GM10847 (cell line): ENCODE measurements around the gene PDE4D.

ENCODE experiments used
- POLR2A ChIP-seq: IDR thresholded peaks from 2 replicates; pipeline ENCODE4 v1.6.1; 2011; ENCODE audit not compliant: insufficient read length; ENCODE audit errors: extremely low read depth

PDE4D gene

DNA sequence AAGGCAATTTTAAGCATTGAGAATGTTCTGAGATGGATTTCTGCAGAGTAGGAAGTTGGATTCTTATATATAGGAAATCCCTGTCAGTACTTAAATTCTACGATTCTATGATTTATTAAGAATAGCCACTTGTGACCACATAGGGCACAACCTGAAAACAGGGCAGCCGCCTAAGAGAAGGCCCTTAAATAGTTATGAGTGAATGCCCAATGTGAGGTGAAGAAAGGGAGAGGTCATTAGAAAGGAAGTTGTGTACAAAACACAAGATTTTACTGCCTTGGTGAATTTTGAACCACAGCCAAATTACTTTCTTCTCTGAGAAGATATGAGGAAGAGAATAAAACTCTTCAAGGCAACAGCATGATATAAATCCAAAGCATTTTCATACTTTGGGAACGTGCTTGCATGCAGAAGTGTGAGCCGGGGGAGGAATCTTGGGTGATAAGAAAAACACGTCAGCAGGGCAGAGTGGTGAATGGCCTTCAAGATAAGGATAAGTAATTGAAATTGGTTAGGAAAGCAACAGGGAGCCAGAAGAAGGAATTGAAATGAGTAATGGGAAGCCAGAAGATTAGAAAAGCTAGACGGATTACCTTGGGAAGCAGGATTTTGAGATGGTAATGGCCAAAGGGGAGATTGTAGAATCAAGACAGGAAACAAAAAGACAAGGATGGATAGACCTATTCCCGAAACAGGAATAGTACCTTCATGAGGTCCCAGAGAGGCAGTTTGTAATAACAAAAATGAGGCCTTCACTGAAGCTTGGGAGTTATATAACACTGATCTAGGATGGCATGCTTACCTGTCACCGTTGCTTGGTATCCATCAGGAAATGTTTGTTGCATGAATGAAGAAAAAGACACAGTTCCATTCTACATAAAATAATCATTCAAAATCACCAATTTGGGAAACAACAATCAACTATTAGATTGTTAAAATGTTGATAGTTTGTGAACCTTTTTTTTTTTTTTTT, 244.3 kb downstream of the PDE4D start:
- TF ChIP-seq POLR2A, result no peak

DNA sequence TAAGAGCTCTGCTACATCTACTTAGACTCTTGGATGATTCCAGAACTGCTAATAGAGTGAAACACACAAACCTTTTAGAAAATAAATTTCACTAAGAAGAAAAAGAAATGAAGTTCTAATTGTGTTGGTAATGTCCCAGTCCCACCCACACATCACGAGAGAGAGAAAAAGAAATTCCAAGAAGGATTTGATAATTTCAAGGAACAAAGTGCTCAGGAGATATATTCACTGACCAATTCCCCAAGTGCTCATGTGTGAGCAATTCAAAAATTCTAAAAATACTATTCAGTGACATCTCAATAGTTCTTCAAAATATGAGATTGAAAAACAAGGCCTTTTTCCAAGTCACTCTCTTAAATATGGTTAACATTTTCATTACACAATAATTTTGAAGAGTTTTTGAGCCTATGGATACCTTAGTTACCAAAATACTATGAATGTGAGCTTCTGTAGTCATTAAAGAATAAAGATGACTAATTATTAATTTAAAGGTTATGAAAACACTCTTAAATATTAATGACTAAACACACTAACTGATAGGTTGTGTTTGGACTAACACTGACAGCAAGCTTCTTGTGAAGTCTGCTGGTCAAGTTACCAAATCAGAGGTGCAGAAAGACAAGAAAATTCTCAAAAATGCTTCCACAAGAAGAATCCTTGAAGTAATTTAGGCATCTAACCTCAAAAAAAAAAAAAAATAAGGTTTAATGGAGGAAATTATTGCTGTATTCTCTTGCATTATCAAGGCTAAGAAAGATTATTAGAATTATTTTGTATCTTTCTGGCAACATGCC, 245.3 kb downstream of the PDE4D start:
- no peak for TF ChIP-seq POLR2A

DNA sequence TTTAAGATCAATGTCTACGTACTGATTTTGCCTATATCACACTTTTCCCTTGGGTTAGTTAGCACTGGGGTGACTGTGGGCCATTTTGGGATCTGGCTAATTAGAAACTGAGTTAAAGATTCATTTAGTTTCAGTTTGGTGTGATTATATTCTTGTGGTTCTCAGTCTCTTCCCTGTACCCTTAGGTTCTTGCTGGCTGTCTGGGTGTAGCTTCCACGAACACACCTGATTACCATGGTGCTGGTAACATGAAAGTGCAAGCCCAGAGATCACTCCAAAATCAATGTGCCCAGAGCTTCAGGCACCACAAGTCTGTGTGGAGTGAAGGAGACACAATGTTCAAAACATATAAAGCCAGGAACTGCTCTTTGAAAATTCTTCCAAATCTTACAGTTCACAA, 248.1 kb downstream of the PDE4D start:
- TF ChIP-seq POLR2A, result no peak

DNA sequence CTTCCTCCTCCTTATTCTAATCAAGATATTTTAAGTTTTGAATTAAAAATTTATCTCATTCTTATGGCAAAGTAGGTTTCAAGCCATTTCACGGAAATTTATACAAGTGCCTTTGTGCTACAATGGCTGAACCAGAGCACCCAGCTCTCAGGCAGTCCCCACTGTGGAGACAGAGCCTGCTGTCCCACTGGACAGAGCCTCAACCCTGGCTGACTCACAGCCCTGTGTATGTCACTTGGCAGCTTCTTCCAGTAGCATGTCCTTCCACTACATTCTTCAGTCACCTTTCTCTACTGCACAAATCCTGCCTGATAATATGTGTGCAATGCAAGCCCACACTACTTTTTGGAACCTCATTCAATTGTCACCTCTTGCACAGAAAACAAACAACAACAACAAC, 253.1 kb downstream of the PDE4D start:
- no peak for TF ChIP-seq POLR2A

DNA sequence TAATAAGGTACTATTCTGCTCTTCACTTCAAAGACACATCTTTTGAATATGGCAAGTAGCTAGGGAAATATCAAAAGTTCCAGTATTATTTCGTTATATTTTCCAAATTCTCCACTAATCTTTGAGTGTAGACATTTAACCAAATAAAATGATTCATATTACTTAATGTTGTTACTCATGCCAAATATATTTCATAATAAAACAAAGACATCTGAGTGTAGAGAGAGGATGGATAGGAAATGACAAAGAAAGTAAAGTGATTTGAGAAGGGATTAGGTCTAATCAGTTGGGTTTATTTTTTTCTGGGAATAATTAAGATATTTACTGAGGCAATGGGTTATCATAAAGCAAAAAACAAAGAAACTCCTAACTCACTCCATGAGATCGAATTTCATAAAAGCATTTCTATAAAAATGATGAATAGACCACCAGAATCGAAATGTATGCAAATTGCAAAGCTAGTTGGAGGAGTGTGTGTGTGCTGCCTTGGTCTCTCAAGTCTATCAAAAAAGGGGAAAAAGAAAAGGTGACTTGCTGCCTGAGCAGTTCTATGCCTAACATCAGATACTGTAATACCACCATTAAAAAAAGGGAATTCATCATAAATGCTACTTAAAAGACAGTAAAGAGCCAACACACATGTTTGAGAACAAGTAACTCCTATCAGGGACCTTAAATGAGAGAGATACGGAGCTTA, 255.5 kb downstream of the PDE4D start:
- TF ChIP-seq POLR2A, result no peak

DNA sequence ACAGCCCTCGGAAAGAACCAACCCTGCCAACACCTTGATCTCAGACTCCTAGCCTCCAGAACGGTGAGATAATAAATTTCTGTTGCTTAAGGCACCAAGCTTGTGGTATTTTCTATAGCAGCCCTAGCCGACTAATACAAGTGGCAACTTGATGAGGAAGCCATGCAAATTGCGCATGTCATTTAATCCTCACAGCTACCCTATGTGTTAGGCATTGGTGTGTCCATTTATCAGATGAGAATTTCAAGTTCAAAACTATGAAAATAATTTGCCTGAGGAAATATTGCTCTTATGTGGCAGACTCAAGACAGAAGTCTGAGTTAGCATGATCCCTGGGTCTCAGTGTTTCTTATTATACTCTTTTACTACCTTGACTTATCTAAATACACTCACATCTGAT, 264.0 kb downstream of the PDE4D start:
- TF ChIP-seq POLR2A, result no peak

DNA sequence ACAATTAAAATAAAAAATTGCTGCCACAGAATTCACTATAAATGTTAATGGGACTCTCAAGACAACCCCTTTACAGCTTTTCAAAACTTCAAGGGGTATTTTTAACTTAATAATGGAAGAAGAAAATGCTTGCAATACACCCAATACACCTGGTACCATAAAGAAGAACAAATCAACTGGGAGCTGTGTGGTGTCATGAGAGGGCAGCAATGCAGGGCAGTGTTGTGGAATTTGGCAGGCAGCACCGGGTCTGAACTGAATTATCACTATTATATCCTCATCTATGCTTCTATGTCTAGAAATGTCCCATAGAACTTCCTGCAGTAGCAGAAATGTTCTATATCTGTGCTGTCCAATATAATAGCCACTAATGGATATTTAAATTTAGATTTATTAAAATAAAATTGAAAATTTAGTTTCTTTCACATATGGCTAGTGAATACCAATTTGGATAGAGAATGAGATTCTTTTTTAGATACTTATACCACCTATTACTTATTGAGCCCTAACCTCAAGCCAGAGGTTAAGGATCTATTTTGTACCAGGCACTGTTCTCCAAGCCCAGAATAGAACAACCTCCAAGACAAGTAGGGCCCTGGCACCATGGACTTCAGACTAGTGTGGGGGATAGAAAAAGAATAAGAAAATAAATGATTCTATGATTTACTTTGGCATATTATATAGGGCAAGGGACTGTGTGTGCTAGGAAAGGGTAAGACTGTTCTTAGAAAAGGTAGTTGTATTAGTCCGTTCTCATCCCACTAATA, 265.3 kb downstream of the PDE4D start:
- TF ChIP-seq POLR2A, result no peak

DNA sequence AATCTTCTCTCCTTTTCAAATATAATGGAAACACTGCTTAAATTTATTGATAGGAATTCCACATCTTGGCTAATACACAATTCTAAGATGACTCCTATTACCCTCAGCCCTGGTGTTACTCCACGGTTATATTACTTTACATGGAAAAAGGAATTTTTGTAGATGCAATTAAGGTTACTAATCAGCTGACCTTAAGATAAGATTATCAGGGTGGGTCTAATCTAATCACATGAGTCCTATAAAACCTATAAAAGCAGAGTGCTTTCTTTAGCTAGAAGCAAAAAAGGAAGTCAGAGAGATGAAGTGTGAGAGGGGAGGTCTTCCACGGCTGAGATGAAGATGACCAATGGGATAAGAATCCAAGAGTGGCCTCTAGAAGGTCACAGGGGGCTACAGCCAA, 268.6 kb downstream of the PDE4D start:
- no peak for TF ChIP-seq POLR2A

DNA sequence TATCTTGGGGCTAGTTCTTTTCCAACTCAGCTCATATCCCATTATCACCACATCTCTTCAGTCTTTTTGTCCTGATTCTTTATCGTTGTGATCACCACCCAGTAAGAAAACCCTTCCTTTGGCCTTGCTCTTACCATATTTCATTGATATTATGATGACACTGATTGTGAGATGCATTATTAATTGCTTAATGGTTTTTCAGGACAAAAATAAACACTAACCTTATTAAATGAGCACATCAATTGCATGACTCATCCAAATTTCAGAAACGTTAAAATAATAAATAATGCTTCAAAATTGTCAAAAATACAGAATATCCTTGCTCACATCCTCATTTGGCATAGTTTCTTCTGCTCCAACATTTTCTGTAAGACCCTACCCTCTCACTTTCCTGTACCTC, 270.7 kb downstream of the PDE4D start:
- TF ChIP-seq POLR2A, result no peak

DNA sequence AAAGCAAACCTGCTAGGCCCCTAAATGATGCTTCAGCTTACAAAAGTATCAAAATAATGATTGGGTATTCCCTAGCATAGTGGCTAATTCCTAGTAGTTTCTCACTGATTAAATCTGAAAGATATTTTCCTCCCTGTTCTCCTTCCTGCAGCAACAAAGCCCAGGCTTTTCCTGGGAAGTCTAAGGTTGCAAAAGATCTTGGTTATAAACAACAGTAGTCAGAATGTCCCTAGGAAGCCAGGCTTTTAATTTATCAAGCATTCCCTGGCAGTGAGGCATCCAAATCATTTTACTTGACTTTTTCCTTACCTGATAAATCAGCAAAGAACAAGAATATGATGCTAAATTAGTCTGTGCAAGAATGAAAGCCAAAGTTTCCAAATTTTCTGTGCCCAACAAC, 272.0 kb downstream of the PDE4D start:
- TF ChIP-seq POLR2A, result no peak

DNA sequence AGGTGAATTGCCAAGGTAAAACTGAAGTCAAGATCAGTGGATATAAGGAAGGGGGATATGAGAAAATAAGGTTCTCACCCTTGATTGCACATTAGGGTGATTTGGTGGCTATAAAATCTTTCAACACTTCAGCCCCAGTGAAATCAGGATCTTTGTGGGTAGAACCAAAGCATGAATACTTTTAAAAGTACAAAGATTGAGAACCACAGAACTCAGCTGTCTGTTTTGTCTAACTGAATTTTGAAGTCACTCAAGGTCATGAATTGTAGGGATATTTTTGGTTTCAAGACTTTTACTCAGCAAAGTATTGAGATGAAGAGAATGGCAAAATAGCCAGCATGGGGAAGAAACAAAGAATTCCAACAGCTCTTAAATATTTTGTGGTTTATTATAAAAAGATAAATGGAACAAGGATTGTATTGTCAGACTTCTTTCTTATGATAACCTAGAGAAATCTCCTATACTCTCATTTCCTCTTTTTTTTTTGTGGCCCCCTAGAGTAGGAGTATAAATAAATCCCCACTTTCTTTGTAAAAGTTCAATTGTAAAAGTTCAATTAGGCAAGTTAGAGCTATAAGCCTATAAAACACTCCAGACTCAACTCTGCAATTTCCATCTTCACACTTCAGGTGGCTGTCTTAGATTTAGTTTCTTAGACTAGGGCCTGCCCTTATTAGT, 272.9 kb downstream of the PDE4D start:
- TF ChIP-seq POLR2A, result no peak

DNA sequence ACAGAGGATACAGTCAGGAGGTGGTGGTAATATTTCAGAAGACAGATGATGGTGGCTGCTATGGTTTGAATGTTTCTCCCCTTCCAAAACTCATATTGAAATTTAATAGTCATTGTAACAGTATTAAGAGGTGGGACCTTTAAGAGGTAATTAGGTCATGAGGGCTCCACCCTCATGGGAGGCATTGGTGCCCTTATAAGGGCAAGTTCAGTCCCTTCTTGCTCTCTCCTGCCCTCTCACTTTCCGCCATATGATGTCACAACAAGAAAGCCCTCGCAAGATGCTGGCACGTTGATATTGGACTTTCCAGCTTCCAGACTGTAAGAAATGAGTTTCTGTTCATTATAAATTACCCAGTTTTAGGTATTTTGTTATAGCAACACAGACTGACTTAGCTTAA, 274.9 kb downstream of the PDE4D start:
- no peak for TF ChIP-seq POLR2A

DNA sequence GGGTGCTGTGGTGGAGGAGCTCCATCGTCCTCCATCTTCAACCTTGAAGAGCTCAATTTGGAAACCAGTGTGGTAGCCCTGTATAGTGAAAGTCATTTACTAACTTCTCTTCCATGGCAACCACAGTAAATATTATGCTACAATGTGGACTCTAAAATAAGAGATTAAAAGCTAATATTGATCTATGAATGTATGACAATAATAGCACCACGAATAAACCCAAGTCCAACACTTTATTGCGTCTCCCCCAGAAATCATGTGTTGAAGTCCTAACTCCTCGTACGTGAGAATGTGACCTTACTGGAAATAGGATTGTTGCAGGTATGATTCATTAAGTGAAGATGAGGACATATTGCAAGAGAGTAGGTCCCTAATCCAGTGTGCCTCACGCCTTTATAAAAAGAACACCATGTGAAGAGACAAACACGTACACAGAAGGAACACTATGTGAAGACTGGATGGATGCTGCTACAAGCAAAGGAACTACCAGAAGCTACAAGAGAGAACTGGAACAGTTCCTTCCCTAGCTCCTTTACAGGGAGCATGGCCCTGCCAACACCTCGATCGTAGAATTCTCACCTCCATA, 276.2 kb downstream of the PDE4D start:
- no peak for TF ChIP-seq POLR2A

DNA sequence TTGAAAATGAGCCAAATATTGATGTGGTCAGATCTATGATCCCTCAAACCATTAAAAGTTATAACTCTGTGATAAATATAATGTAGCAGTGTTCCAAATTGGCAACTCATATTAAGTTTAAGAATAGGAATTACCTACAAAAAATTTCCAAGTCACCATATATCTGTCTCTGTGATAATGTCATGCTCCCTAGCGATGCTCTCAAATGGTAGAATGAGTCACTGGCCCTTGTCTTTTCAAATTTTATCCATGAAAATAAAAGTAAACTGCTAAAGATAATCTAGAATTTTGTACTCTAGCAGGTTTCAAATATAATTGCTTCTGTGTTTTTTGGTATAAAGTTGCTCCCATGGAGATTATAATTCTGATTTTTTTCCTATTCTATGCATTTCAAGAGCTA, 277.1 kb downstream of the PDE4D start:
- no peak for TF ChIP-seq POLR2A

DNA sequence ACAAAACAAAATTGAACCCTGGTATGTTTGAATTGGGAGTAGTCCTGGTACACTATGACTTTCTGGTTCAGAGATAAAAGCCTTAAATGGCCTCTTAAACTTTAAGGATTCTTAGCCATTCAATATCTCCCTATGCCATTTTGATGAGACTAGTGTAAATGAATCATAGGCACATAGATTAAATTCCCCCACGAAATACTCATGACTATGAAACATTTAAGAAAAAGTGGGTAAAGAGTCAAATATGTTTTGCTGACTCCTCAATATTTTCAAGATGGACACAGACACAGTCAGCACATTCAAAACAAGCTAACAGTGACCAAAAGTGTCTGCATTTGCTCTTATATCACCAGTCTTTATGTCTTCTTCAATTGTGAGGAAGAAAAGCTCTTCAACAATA, 278.3 kb downstream of the PDE4D start:
- TF ChIP-seq POLR2A, result no peak
